Astrocyte (in vitro differentiated cells and primary cell): ENCODE measurements around the gene B3GAT2.

ENCODE experiments used
- CTCF ChIP-seq: IDR thresholded peaks from 2 replicates; pipeline ENCODE4 v1.5.1; 2011; ENCODE audit warnings: low read depth, mild to moderate bottlenecking, inconsistent platforms, low read length, moderate library complexity; ENCODE audit not compliant: insufficient read depth
- EZH2 ChIP-seq: IDR thresholded peaks from 2 replicates; pipeline ENCODE4 v1.6.1; 2012; ENCODE audit warnings: mild to moderate bottlenecking, low read length, inconsistent platforms; ENCODE audit not compliant: insufficient read depth

DNA sequence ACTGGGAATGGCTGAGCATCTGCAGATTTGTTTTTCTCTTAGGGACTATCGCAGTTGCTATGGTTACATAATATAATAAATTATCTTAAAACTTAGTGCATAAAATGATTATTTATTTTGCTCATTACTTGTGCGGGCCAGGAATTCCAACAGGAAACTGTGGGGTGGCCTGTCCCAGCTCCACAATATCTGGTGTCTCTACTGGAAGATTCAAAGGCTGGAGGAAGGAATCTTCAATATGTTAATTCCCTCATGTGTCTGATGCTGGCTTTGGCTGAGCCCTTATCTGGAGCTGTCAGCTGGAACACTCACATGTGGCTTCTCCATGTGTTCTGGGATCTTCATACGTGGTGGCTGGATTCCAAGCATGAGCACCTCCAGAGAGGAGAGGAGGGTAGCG, 23.9 kb upstream of the B3GAT2 start:
- TF ChIP-seq CTCF (no peak), EZH2 (no peak)
